GM18951 (cell line): Measurements from ENCODE around the gene ZBTB47.

ENCODE experiments used
- POLR2A ChIP-seq: IDR thresholded peaks from 4 replicates; pipeline ENCODE4 v1.6.1; 2011; ENCODE audit warnings: mild to moderate bottlenecking; ENCODE audit not compliant: insufficient read length, insufficient read depth; ENCODE audit errors: extremely low read depth
- in situ Hi-C: fragments of 300-500 bp; cut with MboI; formaldehyde crosslinking; loops from one replicate; pipeline ENCODE4 v1.12.0; 2022; ENCODE audit warnings: low sequenced_read_pairs, mixed read lengths, inconsistent platforms; ENCODE audit not compliant: unreplicated experiment

The ZBTB47 gene

DNA sequence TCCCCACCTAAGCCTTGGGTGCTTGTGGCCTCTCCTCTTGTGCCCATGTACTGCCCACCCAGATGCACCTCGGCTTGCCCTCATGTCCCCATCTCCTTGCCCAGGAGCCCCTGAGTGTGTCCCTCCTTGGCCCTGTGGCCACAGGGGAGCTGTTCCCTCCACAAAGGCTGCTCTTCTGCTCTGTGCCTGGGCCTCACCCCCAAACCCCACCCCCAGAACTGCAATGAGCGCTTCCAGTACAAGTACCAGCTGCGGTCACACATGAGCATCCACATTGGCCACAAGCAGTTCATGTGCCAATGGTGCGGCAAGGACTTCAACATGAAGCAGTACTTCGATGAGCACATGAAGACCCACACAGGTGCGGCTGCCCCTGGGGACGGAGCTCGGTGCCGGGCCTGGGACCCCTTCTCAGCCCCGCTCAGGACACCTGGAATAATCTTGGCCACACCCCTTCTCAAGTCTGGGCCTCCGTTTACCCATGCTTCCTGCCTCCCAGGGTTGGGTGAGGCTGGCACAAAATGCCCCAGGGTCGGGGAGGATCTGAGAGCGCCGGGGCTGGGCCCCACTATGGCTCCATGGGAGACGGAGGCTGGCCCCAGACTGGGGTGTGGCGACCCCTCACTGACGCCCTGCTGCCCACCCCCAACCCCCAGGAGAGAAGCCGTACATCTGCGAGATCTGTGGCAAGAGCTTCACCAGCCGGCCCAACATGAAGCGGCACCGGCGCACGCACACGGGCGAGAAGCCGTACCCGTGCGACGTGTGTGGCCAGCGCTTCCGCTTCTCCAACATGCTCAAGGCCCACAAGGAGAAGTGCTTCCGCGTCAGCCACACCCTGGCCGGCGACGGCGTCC, 10.3 kb downstream of the ZBTB47 start:
- in situ Hi-C loops: no loop called here
- no peak for TF ChIP-seq POLR2A

DNA sequence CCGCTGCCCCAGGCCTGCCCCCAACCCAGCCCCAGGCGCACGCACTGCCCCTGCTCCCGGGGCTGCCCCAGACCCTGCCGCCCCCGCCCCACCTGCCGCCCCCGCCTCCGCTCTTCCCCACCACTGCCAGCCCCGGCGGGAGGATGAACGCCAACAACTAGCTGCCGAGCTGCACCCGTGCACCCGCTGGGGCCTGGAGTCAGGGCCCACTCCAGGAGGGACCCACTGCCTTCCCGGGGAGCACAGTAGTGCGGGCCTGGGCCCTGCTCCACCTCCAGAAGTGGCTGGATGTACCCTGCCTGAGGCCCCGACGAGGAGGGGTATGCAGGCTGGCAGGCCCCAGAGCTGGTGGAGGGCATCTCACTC, 10.9 kb downstream of the ZBTB47 start:
- in situ Hi-C loops: no loop called here
- TF ChIP-seq POLR2A: no peak

DNA sequence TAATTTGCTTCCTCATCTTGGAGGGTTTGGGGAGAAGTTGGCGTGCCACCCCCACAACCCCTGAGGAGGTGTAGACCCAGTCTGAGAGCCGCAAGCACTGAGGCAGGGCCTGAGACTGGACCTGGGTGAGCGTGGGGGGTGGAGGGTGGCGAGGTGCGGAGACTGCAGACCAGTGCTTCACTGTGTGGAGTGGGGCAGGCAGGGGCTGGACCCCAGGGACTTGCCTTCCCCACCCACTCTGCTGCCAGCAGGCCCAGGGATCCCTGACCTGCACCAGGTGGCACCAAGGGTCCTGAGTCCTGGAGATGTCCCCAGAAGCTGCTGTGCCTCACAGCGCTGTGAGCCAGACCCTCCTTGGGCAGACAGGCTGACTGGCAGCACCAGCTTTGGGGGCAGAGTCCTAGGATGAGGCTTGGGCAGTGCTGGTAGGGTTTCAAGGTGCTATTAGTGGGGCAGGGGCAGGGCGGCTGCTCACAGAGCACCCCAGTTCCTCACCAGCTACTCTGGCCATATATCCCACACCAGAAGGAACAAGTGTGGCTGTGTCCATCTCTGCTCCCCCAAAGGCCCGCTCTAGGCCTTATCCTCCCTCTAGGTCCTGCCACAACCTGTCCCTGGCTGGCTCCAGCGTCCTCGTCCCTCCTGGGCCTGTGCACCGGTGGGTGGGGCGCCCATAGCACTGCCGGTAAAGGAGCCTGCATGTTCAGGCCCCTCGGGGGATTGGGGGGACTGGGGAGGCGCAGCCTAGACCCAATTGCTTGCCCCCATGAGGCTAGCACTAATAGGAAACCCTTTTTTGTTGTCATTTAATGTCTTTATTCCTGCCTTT, 11.8 kb downstream of the ZBTB47 start:
- TF ChIP-seq POLR2A: no peak
- in situ Hi-C loops: no loop called here

DNA sequence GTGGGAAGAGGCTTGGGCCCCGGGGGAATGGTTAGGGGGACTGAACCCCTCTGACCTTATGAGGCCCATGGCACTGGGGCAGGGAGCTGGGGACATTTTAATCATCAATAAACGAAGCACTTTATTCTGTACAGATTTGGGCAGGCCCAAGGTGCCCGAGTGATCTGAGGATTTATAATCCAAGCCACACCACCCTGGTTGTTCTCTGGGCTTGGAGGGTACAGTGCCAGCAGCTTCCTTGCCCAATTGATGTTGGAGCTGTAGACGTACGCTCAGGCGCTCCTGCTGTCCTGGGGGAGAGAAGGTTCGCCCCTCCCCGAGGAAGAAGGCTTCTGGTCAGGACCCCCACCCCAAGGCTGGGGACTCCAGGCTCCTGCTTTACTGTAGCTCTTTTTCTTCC, 12.5 kb downstream of the ZBTB47 start:
- in situ Hi-C loops: no loop called here
- TF ChIP-seq POLR2A: no peak

DNA sequence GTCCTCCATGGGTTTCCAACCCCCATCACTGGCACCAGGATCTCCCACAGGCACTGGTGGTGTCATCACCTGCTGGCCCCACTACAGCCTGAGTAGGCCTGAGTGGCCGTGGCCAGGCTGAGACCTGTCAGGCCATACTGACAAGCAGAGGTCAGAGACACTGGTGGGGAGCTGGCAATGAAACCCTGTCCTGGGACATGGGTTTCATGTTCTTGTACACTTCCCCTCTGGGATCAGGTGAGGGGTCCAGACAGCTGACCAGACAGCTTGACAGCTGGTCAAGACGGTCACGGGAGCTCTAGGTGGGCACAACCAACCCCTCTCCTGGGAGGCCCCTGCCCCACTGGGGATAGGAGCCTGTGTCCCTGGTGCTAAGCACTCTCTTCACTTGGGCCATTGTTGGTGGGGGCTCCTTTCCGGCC, 13.1 kb downstream of the ZBTB47 start:
- no peak for TF ChIP-seq POLR2A
- in situ Hi-C loops: no loop called here

DNA sequence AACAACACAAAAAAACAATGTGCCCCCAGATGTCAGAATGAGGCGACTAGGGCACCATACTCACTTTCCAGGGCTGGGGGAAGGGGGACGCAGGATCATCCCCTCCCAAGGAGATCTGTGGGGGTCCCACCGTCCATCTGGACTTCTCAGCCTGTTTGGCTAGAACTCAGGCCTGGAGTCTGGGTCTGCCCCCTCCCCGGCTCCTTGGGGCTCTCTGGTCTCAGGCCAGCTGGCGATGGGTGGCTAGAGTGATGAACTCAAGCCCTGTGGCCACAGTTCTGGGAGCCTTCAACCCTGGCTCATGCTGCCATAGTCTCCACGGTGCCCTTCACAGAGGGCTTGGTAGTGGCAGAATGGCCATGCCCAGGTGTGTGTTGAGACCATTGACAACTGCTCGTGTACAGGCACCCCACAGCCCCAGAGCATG, 13.6 kb downstream of the ZBTB47 start:
- TF ChIP-seq POLR2A: no peak

DNA sequence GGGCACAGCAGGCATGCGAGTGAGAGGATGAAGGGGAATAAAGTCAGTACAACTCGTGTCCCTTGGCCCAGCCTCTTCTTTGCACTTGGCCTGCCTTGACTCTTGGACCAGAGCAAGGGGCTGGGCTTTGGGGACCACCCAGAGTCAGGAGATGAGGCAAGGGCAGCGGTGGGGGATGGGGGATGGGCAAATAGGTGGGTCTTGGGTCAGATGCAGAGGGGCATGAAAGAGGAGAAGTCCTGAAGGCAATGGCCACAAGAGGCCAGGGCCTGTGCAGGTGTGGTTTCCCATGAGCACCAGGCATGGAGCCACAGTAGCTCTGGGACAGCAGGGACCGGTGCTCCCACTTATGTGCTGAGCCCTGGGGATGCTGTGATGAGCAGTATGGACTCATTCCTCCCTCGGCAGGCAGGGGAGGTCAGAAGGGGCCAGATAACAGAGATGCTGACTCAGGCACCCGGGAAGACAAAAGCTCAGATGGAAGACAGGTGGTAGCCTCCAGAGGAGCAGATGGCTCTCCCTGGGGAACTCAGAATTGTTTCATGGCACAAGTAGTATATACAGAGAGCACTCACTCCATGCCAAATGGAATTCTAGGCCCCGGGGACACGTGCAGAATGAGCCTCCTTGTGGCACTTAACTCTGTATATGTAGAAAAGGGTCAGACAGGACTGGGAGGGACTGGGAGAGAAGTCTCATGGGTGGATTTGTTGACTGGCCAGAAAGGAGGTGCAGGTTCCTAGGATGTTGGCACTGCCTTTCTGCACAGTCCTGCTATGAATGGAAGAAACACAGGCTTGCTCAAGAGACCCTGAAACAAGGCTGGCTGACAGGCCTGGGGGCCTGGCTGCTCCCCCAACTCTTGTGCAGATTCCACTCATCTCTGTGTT, 14.3 kb downstream of the ZBTB47 start:
- no peak for TF ChIP-seq POLR2A

More for the DNA sequence above, 13.6 kb downstream of the ZBTB47 start:
- in situ Hi-C loops: no loop called here

DNA sequence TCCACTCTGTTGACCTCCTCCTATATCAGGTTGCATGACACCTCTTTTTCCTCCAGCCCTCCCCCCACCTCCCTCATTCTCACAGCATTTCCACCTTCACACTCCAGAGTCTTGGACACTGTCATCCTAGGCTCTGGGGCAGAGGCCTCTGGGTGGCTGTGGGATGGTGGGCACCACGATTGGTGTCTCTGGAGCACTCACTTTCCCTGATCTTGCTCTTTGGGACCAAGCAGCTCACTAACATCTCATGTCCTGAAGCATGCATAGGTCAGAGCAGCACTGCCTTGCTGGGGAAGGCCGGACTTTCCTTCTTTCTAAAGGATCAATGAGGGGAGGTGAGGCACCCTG, 14.9 kb downstream of the ZBTB47 start:
- no peak for TF ChIP-seq POLR2A
- in situ Hi-C loops: no loop called here

More for the DNA sequence above, 14.3 kb downstream of the ZBTB47 start:
- in situ Hi-C loops: no loop called here

DNA sequence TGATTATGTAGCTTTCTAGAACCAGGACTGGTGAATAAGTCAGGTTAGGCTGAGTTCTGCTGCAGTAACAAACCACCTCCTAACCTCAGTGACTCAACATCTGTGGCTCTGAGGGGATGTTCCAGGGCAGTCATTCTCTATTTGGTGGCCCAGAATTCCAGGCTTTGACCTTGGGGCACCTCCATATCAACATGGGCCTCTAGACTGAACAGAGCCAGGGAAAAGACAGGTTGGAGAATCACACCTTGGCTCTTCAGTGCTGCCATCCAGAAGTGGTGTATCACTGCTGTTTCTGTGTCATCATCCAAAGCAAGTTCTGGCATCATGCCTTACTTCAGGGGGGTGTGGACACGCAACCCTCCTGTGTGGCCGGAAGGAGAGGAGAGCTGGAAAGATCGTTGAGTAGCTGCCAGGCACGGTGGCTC, 15.3 kb downstream of the ZBTB47 start:
- in situ Hi-C loops: no loop called here
- TF ChIP-seq POLR2A: no peak

DNA sequence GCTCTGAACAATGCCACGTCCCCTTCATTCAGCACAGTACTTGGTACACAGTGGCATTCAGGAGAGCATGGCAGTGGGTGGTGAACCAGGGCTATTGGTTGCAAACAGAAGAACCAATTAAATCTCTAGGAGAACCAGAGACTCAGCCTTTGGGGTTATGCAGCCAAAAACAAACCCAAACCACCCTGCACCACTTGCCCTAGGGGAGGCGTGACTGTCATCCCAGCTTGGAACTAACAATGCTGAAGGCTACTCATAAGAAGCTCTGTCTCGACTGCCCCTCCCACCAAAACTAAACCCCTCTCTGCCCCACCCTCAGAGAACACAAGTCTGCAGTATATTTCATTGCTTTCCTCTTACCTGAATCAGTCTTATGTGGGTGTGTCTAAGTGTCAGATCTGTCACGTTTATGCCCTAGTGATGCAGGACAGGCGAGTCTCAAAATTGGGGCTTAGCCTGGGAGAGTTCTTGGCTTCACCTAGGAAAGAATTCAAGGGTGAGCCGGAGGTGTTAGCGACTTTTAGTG, 16.6 kb downstream of the ZBTB47 start:
- no peak for TF ChIP-seq POLR2A
- in situ Hi-C loops: no loop called here

DNA sequence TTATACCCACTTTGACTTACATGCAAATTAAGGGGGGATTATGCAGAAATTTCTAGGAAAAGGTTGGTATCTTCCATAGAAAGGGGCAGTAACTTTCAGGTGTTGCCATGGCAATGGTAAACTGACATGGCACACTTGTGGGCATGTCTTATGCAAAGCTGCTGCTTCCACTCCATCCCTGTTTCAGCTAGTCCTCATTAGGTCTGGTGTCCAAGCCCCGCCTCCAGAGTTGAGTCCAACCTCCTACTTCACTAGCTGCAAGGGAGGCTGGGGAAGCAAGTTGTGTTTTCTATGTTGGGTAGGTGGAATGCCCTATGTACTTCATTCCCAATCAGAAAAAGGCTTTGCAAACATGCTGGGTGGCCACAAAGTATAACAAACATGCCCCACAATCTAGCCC, 17.2 kb downstream of the ZBTB47 start:
- in situ Hi-C loops: no loop called here
- no peak for TF ChIP-seq POLR2A

DNA sequence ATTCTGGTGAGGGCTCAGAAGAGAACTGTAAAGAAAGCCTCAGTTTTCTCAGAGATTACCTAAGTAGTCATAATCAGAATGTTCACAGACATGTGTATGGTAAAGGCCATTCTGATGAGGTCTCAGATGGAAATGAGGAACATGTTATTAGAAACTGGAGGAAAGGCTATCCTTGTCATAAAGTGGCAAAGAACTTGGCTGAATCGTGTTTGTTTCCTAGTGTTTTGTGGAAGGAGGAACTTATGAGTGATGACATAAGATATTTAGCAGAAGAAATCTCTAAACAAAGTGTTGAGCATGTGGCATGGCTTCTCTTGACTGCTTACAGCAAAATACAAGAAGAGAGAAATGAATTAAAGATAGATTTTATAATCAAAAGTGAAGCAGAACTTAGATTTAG, 19.0 kb downstream of the ZBTB47 start:
- no peak for TF ChIP-seq POLR2A
- in situ Hi-C loops: no loop called here

DNA sequence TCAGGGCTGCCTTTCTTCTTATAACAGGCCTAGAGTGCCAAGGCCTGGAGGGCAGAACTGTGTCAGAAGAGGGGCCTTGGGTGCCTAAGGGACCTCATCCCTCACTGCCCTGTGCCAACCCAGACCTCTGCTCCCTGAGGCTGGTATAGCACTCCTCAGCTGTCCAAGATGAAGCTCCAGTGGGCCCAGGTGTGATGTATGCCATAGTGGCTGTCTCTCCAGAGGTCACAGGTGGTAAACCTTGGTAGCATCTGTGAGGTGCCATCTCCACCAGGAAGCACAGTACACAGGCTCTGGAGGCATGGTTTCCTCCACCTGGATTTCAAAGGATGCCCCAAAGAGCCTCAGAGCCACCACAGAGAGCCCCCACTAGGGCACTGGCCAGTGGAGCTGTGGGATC, 19.6 kb downstream of the ZBTB47 start:
- in situ Hi-C loops: no loop called here
- TF ChIP-seq POLR2A: no peak

DNA sequence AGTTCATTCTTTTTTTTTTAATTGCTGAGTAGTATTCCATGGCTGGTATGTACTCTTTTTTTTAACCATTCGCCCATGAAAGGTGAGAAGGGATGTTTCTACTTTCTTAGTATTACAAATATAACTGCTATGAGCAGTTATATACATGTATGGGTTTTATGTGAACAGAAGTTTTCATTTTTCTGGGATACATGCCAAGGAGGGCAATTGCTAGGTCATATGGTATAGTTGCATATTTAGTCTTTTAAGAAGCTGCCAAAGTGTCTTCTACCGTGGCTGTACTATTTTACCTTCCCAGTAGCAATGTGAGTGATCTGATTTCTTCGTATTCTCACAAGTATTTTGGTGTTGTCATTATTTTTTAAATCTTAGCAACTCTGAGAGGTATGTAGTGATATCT, 20.6 kb downstream of the ZBTB47 start:
- in situ Hi-C loops: no loop called here

More for the DNA sequence above, 20.6 kb downstream of the ZBTB47 start:
- TF ChIP-seq POLR2A: no peak
